Femur (tissue), 1 donor: ENCODE results near the gene UGT1A7.

Experiments
- DNase-seq: peaks from one replicate; pipeline ENCODE4 v3.0.0-alpha.2; 2017

The UGT1A7 gene

DNA sequence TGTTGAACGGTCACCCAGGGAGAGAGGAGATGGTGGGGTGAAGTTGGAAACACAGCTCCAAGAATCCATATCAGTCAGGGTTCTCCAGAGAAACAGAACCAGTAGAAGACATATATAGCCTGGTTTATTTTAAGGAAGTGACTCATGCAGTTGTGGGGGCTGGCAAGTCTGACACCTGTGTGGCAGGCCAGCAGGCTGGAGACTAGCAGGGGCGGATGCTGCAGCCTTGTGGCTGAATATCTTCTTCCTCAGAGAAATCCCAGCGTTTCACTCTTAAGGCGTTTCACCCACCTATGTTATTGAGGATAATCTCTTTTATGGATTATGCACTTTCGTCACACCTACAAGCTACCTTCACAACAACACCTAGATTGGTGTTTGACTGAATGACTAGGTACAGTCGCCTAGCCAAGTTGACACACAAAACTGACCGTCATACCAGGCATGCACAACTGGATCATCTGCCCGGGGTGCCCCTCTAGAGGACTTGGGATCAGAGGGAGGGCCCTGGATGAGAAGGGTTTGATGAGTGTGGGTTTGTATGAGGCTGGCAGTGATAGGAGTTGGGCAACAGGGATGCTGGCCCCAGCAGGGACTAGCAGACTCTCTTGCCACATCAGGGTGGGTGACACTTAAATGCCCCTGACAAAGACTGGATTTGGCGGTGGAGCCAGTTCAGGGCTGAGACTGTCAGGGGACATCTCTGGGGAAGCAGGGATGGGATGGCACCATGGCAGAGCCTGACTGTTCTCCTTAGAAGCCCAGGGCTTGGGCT lies 119.8 kb downstream of the UGT1A7 start:
- peak; percentile 5 for DNase-seq

DNA sequence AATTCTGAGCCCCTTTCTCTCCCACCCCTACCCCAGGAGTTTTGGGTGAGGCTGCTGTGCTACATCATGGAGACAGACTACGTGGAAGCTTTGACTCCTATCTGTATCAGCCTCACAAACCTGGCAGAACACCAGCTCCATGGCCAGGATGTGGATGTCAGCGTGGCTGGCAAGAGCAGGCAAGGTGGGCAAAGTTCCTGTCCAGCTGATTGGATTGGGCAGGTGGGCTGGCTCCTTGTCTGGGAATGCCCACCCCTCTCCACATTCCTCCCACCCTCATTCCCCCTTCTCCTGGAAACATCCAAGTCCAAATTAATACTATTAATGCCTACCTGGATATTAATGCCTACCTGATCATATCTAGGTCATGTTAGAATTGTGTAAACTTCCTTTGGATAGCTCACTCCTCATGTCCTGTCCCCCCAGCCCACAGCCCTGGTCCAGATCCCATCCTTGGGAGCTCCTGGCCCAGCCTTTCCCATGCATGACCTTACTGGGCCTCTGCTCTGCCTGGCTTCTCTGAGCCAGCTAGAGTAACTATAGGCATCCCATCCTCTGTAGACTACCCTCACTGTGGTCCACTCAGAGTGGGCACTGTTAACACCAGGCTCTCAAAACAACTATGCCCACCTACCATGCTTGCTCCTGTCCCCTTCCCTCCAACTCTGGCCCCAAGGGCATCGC lies 120.6 kb downstream of the UGT1A7 start:
- DNase-seq: no peak

DNA sequence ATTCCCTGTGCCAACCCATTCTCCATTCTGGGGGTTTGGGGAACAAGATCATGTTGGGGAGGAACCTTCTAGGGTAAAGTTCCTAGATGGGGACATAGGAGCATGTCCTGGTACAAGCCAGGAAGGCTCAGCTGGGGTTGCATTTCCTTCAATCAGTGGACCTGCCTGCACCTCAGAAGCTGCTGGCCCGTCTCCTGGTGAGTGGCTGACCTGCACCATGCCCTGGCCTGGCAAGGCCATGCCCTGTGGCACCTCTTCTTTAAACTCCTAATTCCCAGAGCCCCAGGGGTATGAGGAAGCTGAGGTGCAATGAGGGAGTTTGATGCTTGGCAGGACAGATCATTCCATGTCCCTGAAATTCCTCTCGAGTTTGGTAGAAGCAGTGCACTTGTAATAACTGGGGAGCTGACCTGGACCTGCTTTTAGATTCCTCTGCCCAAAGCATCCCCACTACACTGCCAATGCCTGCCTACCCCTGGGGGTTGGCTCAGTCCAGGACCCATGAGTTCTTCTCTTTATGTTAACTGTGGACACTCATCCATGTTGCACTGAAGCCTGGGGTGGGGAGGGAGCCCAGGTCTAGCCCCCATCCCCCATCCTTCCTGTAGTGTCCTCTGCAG lies 121.7 kb downstream of the UGT1A7 start:
- DNase-seq: peak; percentile 3

DNA sequence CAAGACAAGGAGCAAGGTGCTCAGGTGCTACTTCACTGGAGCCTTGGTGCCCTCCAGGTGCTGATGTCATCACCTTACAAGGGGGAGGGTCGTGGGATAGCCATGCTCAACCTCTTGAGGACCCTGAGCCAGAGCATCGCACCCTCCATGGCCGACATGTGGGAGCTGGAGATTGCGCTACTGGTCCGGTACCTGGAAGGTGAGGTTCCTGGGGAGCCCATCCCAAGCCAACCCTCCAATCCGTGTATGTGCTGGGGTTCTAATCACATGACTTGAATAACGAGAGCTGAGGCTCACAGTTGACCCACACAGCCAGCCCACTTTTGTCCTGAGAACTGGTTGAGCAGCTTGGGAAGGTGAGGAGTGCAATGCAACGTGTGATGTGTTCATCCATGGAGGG lies 122.3 kb downstream of the UGT1A7 start:
- no peak for DNase-seq

DNA sequence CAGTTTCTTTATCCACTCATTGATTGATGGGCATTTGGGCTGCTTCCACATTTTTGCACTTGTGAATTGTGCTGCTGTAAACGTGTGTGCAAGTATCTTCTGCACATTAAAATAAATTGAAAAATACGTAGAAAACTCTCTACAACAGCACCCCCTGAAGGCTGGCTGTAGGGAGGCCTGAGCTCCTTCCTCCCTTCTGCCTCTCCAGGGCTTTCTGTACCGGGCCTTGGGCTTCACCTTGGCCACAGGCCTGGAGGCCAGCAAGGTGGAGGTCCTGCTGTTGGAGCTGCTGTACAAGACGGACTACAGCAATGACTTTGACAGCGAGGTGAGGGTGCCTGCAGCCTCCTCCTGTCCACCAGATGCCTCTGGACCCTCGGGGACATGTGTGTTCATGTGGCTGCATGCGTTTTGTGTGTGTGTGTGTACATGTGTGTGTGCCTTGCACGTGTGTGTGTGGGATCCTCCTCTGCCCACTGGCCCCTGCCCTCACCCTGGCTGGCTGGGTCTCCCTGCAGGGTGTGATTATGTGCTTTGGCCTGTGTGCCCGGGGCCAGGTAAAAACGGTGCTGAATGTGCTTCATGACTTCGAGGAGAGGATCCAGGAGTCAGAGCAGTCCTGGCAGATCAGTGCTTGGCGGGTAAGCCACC lies 125.6 kb downstream of the UGT1A7 start:
- DNase-seq: peak; percentile 4

DNA sequence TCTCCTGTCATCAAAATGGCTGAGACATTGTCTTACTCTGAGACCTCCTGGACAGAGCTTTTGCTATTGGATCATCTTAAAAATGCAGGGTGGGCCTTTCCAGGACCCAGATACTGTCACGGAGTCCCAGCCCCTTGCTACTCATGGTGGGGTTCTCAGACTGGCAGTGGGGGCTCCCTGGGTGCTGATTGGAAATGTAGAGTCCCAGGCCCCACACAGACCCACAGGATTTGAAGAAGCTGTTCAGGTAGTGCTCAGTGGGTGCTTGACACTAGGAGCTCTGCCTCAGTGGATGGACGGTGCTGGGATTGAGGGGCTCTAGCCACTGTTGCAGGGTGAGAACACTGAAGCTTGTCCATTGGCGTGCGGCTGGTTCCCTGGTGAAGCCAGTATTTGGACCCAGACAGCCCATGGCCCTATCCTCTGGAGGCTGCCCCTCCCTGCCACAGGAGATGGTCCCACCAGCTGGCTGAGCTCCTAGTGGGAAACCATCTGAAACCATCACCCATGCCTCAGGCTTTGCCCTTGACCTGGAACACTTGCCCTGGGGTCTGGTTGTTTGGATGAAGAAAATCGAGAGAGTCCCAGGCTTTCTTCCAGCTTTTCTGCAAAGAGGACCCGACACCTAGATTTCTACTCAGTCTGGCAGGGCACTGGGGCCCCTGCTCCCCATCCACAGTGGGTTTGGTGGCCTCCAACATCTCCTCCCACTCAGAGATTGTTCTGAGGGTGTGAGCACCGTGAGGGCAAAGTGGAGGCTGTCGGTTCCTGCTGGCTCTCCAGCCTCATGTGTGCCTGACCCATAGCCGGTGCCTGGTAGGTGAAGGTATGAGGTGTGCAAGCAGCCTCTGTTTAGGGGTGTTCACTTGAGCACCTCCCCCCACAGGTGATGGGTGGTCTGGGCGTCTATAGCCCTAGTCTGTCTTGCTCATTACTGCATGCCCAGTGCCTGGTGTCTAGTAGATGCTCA lies 126.5 kb downstream of the UGT1A7 start:
- peak; percentile 3 for DNase-seq

DNA sequence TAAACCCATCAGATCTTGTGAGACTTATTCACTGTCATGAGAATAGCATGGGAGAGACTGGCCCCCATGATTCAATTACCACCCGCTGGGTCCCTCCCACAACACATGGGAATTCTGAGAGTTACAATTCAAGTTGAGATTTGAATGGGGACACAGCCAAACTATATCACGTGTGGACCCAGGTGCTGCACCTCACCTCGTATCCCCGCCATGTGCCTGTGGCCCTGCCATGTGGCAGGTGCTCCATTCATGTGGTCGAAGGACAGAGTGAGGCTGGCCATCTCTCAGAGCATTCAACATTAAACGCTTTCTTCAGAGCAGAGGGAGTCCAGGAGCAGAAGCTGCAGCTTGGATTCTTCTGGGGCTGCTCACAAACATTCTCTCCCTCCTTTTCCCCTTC lies 128.7 kb downstream of the UGT1A7 start:
- no peak for DNase-seq

DNA sequence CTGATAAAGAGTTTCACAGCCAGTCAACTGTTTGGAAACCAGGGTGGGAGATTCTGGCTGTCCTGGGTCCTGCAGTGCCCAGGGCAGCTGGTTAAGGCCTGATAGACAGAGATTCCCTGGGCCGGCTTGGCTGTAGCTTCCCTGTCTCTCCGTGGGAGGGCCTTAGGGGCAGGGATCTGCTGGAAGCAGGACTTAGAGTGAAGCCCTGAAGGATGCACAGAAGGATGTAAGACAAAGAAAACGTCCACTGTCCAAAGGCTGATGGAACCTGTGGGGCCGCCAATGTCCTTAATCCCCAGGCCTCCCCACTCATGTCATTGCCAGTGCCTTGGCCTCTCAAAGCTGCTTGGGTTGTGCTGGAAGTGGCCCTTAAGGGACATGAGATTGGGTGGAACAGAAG lies 129.4 kb downstream of the UGT1A7 start:
- peak; percentile 3 for DNase-seq

DNA sequence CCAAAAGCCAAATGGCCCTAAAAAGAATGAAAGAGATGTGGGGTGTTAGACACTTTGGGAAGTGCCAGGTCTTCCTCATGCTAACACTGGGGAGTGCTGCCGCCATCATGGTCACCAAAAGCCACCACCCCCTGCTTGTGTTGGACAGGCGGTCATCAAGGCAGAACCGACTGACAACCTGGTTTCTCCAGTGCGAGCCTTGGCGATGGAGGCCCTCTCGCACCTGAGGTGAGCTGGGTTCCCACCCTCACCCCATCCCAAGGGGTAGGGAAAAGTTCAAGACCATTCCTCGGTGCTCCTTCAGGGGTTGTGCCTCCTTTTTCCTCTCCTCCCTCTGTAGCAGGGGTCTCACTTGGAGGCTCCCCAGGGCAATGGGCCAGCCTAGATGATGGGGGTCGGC lies 130.0 kb downstream of the UGT1A7 start:
- no peak for DNase-seq

DNA sequence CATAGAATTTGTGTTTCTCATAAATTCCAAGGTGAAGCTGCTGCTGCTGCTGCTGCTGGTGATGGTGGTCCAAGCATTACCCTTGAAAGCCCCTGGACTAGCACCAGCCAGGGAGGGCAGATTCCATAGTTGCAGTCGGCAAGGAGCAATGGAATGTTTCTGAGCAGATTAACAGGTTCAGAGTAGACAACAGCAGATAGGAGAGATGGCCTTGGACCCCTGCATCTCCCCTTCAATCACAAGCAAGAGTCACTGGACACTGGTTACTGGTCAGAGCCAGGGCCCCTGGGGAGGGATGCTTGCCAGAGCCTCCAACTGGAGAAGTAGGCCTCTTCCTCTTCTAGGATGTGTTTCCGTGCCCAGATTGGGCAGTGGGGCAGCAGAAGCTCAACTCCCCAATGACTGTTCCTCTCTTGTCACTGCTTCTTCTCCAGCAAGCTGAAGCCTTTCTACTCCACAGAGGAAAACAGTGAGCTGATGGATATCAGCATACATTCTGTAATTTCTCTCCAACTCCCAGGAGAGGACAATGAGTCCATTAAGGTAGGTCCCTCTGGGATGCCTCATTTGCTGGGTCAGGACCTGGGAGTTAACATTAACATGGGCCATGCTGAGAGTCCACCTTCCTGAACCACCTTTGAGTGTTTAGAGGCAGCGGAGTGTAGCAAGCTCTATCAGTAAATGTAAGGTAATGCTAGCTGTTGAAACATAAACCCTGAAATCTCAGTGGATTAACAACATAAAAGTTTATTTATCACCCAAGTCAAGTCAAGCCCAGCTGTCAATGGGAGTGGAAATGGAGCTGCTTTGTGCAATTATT lies 131.7 kb downstream of the UGT1A7 start:
- no peak for DNase-seq

DNA sequence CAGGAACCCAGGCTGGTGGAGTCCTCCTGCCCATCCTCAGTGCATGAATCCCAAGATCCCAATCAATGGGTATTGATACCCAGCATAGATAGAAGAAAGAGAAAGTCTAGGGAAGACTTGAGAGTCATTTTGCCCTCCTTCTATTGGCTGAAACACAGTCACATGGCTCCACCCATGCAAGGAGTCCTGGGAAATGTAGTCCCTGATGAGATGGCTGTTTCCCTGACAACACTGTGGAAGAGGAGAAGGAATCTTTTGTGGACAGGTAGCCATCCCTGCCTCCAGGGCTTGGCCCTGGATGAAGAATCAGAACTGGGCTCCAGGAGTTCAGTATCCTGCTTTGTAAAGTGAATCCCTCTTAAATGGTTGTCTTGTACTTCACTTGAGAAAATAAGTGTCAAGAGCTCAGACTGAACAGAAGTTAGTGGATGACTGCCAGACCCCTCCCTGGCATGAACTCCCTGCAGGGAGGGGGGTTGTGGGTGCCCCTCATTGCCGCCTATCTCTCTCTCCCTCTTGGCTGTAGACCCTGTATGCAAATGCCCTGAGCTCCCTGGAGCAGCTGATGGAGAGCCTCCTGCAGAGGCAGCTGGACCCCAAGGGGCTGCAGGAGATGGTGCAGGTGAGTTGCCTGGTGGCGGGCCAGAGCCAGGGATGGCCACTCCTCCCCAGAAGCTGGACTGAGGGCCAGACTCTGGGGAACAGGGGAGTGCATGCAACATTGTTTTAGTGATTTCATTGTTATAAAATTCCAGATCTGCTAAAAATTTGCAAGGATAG lies 132.5 kb downstream of the UGT1A7 start:
- no peak for DNase-seq

DNA sequence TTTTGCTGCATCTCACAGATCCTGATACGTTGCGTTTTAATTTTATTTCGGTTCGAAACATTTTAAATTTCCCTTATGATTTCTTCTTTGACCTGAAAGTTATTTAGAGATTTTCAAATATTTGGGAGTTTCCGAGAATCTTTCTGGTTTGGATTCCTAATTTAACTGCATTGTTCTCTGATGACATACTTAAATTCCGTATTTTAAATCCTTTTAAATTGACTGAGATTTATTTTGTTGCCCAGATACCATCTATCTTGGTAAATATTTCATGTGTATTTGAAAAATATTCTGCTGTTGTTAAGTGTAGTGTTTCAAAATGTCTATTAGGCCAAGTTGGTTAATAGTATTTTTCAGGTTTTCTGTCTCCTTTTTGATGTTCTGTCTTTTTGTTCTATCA lies 134.2 kb downstream of the UGT1A7 start:
- DNase-seq: no peak

DNA sequence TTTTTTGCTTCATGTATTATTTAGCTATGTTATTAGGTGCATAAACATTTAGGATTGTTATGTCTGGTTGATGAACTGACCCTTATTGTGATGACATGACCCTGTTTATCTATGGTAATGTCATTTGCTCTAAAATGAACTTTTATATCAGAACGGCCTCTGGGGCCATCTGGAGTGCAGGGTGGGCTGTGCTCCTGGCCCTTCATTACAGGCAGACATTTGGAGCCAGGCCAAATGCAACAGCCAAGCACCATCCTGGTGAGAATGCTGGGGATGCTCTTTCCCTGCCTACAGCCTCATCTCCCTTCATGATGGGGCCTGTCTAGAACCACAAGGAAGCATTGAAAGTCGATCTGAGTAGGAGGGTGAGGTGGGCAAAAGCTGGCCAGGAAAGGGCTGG lies 134.6 kb downstream of the UGT1A7 start:
- DNase-seq: no peak

DNA sequence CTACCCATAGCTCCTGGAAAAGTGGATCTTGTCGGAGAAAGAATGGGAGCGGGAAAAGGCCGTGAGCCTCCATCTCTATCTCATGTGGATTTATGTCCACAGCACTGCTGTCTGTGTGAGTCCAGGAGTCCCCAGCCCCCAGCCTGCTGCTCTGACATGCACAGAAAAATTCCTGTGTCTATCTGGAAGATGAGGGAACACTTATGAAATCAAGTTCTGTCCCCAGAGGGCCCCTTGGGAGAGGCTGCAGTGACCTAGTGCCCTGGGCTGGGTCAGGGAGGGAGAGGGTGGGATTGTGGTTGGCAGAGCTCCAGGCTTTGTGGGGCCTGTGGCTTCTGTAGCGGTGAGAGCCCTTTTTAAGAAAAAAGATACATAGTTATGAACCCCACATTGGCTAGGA lies 135.1 kb downstream of the UGT1A7 start:
- no peak for DNase-seq

DNA sequence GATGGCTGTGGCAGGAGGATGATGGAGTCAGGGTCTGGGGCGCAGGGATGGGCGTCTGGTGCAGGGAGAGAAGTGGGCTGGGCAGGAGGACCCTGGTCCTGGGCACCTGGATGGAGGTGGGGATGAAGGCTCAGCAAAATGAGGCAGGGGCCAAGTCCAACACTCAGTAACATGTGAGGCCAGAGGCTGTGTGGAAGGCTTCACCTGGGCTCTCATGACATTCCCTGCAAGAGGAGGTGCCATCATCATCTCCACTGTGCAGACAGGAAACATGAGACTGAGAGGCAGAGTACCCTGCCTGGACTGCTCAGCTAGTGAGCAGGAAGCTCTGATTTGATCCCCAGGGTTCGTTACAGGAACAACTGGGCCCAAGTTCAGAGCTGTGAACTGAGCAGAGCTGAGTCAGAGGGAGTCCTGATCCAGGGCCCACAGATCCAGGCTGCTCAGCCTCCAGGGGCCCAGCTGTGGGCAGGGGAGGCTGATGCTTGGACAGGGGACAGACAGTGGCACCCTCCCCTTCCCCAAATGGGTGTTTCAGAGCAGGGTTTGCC lies 135.7 kb downstream of the UGT1A7 start:
- DNase-seq: no peak

DNA sequence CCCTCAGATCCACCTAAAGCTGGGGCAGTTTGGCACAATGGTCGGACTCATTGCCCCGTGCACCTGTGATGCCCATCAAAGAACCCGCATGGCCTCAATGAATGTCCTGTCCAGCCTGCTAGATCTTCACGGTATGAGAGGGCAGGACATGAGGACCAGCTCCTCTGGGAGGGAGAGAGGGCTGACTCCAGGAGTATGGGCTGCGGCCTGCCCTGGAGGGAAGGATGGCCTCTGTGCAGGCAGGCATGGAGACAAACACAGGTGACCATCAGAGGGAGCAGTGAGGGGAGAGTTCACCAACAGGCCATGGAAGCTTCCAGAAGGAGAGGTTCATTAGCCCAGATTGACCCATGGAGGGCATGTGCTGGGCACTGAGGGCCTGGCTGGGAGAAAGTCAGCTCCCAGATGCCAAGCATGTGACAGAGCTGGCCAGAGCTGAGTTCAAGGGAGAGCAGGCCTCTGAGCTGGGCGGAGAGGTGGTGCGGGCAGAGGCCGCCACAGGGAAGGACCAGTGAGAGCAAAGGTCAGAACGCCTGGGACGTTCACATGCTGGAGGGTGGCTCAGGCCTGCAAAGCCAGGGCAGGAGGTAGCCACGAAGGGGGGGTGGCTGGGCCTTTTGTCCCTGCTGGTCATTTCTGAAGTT lies 136.4 kb downstream of the UGT1A7 start:
- no peak for DNase-seq

DNA sequence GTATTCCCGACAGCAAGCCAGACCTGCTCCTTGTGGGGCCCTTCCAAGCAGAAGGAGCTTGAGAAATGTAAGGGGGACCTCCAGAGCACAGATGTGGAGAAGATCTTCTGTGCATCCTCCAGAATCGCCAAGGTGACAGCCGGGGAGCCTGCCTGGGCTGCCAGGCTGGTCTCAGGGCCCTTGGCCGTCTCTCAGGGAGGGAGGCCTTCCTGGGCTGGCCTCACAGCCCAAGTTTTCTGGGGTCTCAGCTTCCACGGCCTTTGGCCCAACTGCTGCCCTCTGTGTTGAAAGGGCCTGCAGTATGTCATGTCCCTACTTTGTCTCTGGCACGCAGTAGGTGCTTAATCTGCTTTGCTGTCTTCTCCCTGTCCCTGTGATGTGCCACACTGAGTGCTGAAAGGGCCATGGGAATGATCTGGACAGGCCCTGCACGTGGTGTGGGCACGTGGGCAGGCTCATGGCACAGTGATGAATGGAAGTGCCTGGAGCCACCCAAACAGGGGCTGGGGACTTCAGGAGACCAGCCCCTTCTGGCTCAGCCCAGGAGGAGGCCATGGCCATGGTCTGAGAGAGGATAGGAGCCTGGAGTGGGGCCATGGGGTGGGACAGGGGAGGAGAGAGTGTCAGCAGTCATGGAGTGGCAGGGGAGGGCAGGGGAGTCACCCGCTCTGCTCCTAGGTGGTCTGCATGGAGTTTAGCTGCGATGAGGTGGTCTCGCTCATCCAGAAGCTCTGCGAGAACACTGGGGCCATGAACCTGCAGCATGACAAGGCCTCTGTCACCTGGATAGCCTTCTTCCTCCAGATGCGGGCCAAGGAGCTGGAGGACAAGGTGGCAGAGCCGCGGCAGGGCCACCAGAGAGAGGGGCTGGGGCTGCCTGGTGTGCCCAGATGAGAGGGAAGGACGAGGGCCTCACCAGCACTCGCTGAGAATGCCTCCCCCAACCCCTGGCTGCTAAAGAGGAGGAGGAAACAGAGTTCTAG lies 137.2 kb downstream of the UGT1A7 start:
- DNase-seq: no peak
